NCI-H2196 (cell line): ENCODE results near the gene MYOC.
"Not testable (repeated sequence)": the region's sequence is repeated elsewhere in the genome, so short reads cannot be mapped to it uniquely, and the experiment has no call there.

Source experiments
- DNase-seq: peaks from one replicate; lab custom pipeline; 2025; ENCODE audit not compliant: unreplicated experiment; lab: John Stamatoyannopoulos, UW

Gene MYOC

GRCh38 chr1:171652234-171652822 lies at the start of gene MYOC:
Gene MYOC (minus strand): TSS chr1:171652688. CDS start chr1:171652611, 77 bp downstream.
- DNase-seq, result no peak

- DNase-seq, result no peak
These were observed 47.0 kb upstream of the MYOC start for GRCh38 chr1:171699531-171699930.

GRCh38 chr1:171695772-171696171 lies 43.3 kb upstream of the MYOC start:
- DNase-seq, result not testable (repeated sequence)

- not testable (repeated sequence) for DNase-seq
These were observed 41.1 kb upstream of the MYOC start for GRCh38 chr1:171693541-171693940.

GRCh38 chr1:171683870-171684269 lies 31.4 kb upstream of the MYOC start:
- no peak for DNase-seq

GRCh38 chr1:171680339-171680738 lies 27.9 kb upstream of the MYOC start:
- no peak for DNase-seq

GRCh38 chr1:171676823-171677222 lies 24.3 kb upstream of the MYOC start:
- DNase-seq, result no peak

- DNase-seq, result no peak
These were observed 22.2 kb upstream of the MYOC start for GRCh38 chr1:171674431-171675405.

- no peak for DNase-seq
These were observed 18.3 kb upstream of the MYOC start for GRCh38 chr1:171670739-171671138.

GRCh38 chr1:171668372-171668771 lies 15.9 kb upstream of the MYOC start:
- DNase-seq, result no peak

GRCh38 chr1:171666114-171666769 lies 13.8 kb upstream of the MYOC start:
- no peak for DNase-seq

- no peak for DNase-seq
These were observed 12.5 kb upstream of the MYOC start for GRCh38 chr1:171664976-171665375.

GRCh38 chr1:171663854-171664575 lies 11.5 kb upstream of the MYOC start:
- DNase-seq, result no peak

GRCh38 chr1:171663036-171663853 lies 10.8 kb upstream of the MYOC start:
- no peak for DNase-seq

- no peak for DNase-seq
These were observed 8.7 kb upstream of the MYOC start for GRCh38 chr1:171661076-171661650.

- DNase-seq, result not testable (repeated sequence)
These were observed 3.7 kb upstream of the MYOC start for GRCh38 chr1:171656206-171656605.

- DNase-seq, result no peak
These were observed 3.2 kb upstream of the MYOC start for GRCh38 chr1:171655746-171656116.

- DNase-seq, result no peak
These were observed 2.7 kb upstream of the MYOC start for GRCh38 chr1:171654942-171655745.
